NOMO-1 treated with DMSO at 0.1 percent for 48 hours (cell line): Measurements from ENCODE around the gene MED25.

Experiments used
- DNase-seq: peaks from one replicate; lab custom pipeline; 2025; ENCODE audit not compliant: unreplicated experiment; lab: John Stamatoyannopoulos, UW

Gene MED25

GRCh38 chr19:49817964-49818648, at the start of gene MED25:
Gene MED25, plus strand, starts transcription at chr19:49818289. Its CDS starts 53 bp downstream, at chr19:49818342.
- peak; percentile 83 for DNase-seq

GRCh38 chr19:49770529-49770928, 47.6 kb upstream of the MED25 start:
- DNase-seq, result no peak

GRCh38 chr19:49771674-49772139, 46.4 kb upstream of the MED25 start:
- no peak for DNase-seq

- no peak for DNase-seq
Observed at GRCh38 chr19:49772850-49773432, 45.1 kb upstream of the MED25 start.

GRCh38 chr19:49773663-49774350, 44.3 kb upstream of the MED25 start:
- DNase-seq, result no peak

GRCh38 chr19:49774969-49775368, 43.1 kb upstream of the MED25 start:
- DNase-seq, result no peak

GRCh38 chr19:49775742-49776370, 42.2 kb upstream of the MED25 start:
- DNase-seq, result no peak

- DNase-seq, result no peak
Observed at GRCh38 chr19:49776371-49776764, 41.7 kb upstream of the MED25 start.

- peak; percentile 88 for DNase-seq
Observed at GRCh38 chr19:49779731-49780555, 38.1 kb upstream of the MED25 start.

GRCh38 chr19:49780861-49781260, 37.2 kb upstream of the MED25 start:
- no peak for DNase-seq

- no peak for DNase-seq
Observed at GRCh38 chr19:49781394-49781793, 36.7 kb upstream of the MED25 start.

GRCh38 chr19:49782515-49782914, 35.6 kb upstream of the MED25 start:
- DNase-seq, result no peak

GRCh38 chr19:49786376-49786820, 31.7 kb upstream of the MED25 start:
- no peak for DNase-seq

GRCh38 chr19:49787746-49788145, 30.3 kb upstream of the MED25 start:
- no peak for DNase-seq

GRCh38 chr19:49788857-49789256, 29.2 kb upstream of the MED25 start:
- DNase-seq, result no peak

- DNase-seq, result no peak
Observed at GRCh38 chr19:49790866-49791265, 27.2 kb upstream of the MED25 start.

GRCh38 chr19:49791776-49792445, 26.2 kb upstream of the MED25 start:
- DNase-seq, result no peak

GRCh38 chr19:49792829-49793560, 25.1 kb upstream of the MED25 start:
- no peak for DNase-seq

GRCh38 chr19:49793561-49793840, 24.6 kb upstream of the MED25 start:
- DNase-seq, result no peak

- no peak for DNase-seq
Observed at GRCh38 chr19:49795615-49796014, 22.5 kb upstream of the MED25 start.
